GM23248 (cell line): ENCODE results near the gene C15orf61.

Experiments
- EZH2 ChIP-seq: fragments of 200-600 bp; sonication (generic); IDR thresholded peaks from 2 replicates; pipeline ENCODE4 v1.6.1; 2018; ENCODE audit warnings: antibody characterized with exemption, mild to moderate bottlenecking; ENCODE audit not compliant: insufficient read depth, poor library complexity, severe bottlenecking
- EZH2phosphoT487 ChIP-seq: fragments of 200-600 bp; sonication (generic); IDR thresholded peaks from 2 replicates; pipeline ENCODE4 v1.6.1; 2018; ENCODE audit warnings: antibody characterized with exemption, moderate library complexity, mild to moderate bottlenecking, low read depth; ENCODE audit not compliant: insufficient read depth

- no peak for TF ChIP-seq EZH2phosphoT487
- TF ChIP-seq EZH2: no peak
Observed at GRCh38 chr15:67509918-67510317, 11.0 kb upstream of the C15orf61 start.
